Panc1 (cell line): ENCODE results near the gene DRGX.

Experiments
- SIN3A ChIP-seq: IDR thresholded peaks from 2 replicates; pipeline ENCODE4 v1.6.1; 2012; ENCODE audit warnings: low read depth, mild to moderate bottlenecking, low read length, moderate library complexity, borderline replicate concordance; ENCODE audit not compliant: insufficient read depth
- TF ChIP-seq, protein P1 (sequence below): fragments of 450-650 bp; IDR thresholded peaks from 2 replicates; pipeline ENCODE4 v1.5.1; 2017; ENCODE audit warnings: mild to moderate bottlenecking
- TF ChIP-seq, protein P2 (sequence below), 2 experiments: IDR thresholded peaks; 2 replicates each; pipeline ENCODE4 v1.6.1; 2011 to 2012; ENCODE audit warnings: low read depth in 2 of 2, control low read depth in 1 of 2, low read length in 1 of 2, mild to moderate bottlenecking in 1 of 2, moderate library complexity in 1 of 2; ENCODE audit not compliant: insufficient read depth in 1 of 2

DNA sequence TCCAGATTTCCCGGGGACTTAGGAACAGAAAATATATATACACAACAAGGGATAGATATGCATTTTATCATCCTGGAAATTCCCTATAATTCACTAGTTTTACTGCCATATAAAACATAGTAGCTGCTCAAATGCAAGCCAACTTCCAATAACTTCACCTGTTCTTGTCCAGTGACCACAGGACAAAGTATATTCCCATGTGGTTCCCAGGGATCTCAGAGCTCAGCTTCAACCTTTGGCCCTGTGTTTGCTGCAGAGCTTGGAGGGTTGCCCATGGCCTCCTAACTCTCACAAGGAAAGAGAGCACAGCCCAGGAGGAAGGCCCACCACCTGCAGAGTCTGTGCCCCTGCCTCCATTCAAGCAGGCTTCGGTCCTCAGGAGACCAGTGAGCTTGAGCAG is 4.5 kb upstream of the DRGX start:
- TF ChIP-seq, protein P1, sequence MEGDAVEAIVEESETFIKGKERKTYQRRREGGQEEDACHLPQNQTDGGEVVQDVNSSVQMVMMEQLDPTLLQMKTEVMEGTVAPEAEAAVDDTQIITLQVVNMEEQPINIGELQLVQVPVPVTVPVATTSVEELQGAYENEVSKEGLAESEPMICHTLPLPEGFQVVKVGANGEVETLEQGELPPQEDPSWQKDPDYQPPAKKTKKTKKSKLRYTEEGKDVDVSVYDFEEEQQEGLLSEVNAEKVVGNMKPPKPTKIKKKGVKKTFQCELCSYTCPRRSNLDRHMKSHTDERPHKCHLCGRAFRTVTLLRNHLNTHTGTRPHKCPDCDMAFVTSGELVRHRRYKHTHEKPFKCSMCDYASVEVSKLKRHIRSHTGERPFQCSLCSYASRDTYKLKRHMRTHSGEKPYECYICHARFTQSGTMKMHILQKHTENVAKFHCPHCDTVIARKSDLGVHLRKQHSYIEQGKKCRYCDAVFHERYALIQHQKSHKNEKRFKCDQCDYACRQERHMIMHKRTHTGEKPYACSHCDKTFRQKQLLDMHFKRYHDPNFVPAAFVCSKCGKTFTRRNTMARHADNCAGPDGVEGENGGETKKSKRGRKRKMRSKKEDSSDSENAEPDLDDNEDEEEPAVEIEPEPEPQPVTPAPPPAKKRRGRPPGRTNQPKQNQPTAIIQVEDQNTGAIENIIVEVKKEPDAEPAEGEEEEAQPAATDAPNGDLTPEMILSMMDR = no peak
- no peak for TF ChIP-seq SIN3A
- TF ChIP-seq, protein P2, sequence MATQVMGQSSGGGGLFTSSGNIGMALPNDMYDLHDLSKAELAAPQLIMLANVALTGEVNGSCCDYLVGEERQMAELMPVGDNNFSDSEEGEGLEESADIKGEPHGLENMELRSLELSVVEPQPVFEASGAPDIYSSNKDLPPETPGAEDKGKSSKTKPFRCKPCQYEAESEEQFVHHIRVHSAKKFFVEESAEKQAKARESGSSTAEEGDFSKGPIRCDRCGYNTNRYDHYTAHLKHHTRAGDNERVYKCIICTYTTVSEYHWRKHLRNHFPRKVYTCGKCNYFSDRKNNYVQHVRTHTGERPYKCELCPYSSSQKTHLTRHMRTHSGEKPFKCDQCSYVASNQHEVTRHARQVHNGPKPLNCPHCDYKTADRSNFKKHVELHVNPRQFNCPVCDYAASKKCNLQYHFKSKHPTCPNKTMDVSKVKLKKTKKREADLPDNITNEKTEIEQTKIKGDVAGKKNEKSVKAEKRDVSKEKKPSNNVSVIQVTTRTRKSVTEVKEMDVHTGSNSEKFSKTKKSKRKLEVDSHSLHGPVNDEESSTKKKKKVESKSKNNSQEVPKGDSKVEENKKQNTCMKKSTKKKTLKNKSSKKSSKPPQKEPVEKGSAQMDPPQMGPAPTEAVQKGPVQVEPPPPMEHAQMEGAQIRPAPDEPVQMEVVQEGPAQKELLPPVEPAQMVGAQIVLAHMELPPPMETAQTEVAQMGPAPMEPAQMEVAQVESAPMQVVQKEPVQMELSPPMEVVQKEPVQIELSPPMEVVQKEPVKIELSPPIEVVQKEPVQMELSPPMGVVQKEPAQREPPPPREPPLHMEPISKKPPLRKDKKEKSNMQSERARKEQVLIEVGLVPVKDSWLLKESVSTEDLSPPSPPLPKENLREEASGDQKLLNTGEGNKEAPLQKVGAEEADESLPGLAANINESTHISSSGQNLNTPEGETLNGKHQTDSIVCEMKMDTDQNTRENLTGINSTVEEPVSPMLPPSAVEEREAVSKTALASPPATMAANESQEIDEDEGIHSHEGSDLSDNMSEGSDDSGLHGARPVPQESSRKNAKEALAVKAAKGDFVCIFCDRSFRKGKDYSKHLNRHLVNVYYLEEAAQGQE (IDR thresholded peaks at IDR 0.05; ENCODE audit: insufficient read depth in 1 of 2, low read depth in 2 of 2, low read length in 1 of 2) = no peak
